ENCODE results near the gene FLYWCH1. TPM values are rescaled to one million over a fixed set of nuclear protein-coding genes. Genes with fewer than 3 reads are reported as not detected.
A peak's percentile ranks its signal among the peaks of the same experiment; 100 is the strongest.

Gene FLYWCH1
- total and polyA plus RNA-seq, 10 of the 15 experiments (the other 5 are each of a cell fraction or from before 2014, with no cell fraction given) = 0.47 to 33.8 (median 11.2) TPM

DNA sequence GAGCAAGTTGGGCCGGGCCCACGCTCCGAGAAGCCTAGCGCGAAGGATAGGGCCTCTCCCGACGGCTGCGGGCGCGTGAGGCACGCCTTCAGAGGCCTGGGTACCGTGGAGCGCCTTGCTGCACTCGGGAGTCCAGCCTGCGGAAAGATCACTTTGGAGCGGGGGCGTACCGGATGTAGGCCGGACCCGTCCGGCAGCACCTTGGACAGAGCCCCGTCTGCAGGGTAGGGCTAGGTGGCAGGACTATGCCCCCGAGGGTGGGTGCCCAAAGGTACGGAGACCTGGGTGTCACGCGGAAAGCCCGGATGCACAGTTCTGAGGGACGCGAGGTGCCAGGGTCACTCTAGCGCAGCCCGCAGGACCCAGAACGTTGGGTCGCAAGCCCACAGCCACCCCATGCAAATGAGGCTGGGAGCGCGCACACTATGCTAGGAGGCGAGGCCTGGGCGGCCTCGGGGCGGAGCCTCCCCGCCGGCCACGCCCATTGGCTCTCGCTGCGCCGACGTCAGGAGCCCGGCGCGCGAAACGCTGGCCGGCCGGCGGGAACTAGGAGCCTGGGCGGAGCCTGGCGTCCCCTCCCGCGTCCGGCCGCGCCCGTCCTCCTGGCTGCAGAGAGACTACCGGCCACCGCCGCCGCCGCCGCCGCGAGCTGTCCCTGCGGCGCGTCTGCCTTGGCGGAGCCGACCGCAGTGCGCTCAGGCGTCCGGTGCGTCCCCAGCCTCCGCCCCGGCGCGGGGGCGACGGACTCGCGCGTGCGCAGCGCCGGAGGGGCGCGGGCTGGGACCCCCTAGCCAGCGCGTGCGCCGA lies 57.2 kb downstream of the FLYWCH1 start, which contains the start of gene PAQR4 (continued):
- TF ChIP-seq, protein P1, sequence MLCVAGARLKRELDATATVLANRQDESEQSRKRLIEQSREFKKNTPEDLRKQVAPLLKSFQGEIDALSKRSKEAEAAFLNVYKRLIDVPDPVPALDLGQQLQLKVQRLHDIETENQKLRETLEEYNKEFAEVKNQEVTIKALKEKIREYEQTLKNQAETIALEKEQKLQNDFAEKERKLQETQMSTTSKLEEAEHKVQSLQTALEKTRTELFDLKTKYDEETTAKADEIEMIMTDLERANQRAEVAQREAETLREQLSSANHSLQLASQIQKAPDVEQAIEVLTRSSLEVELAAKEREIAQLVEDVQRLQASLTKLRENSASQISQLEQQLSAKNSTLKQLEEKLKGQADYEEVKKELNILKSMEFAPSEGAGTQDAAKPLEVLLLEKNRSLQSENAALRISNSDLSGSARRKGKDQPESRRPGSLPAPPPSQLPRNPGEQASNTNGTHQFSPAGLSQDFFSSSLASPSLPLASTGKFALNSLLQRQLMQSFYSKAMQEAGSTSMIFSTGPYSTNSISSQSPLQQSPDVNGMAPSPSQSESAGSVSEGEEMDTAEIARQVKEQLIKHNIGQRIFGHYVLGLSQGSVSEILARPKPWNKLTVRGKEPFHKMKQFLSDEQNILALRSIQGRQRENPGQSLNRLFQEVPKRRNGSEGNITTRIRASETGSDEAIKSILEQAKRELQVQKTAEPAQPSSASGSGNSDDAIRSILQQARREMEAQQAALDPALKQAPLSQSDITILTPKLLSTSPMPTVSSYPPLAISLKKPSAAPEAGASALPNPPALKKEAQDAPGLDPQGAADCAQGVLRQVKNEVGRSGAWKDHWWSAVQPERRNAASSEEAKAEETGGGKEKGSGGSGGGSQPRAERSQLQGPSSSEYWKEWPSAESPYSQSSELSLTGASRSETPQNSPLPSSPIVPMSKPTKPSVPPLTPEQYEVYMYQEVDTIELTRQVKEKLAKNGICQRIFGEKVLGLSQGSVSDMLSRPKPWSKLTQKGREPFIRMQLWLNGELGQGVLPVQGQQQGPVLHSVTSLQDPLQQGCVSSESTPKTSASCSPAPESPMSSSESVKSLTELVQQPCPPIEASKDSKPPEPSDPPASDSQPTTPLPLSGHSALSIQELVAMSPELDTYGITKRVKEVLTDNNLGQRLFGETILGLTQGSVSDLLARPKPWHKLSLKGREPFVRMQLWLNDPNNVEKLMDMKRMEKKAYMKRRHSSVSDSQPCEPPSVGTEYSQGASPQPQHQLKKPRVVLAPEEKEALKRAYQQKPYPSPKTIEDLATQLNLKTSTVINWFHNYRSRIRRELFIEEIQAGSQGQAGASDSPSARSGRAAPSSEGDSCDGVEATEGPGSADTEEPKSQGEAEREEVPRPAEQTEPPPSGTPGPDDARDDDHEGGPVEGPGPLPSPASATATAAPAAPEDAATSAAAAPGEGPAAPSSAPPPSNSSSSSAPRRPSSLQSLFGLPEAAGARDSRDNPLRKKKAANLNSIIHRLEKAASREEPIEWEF (IDR thresholded peaks at IDR 0.05; ENCODE audit: insufficient replicate concordance, low read depth, low read length) = no peak
- TF ChIP-seq, protein P2, sequence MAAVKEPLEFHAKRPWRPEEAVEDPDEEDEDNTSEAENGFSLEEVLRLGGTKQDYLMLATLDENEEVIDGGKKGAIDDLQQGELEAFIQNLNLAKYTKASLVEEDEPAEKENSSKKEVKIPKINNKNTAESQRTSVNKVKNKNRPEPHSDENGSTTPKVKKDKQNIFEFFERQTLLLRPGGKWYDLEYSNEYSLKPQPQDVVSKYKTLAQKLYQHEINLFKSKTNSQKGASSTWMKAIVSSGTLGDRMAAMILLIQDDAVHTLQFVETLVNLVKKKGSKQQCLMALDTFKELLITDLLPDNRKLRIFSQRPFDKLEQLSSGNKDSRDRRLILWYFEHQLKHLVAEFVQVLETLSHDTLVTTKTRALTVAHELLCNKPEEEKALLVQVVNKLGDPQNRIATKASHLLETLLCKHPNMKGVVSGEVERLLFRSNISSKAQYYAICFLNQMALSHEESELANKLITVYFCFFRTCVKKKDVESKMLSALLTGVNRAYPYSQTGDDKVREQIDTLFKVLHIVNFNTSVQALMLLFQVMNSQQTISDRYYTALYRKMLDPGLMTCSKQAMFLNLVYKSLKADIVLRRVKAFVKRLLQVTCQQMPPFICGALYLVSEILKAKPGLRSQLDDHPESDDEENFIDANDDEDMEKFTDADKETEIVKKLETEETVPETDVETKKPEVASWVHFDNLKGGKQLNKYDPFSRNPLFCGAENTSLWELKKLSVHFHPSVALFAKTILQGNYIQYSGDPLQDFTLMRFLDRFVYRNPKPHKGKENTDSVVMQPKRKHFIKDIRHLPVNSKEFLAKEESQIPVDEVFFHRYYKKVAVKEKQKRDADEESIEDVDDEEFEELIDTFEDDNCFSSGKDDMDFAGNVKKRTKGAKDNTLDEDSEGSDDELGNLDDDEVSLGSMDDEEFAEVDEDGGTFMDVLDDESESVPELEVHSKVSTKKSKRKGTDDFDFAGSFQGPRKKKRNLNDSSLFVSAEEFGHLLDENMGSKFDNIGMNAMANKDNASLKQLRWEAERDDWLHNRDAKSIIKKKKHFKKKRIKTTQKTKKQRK (IDR thresholded peaks at IDR 0.05; ENCODE audit: low read depth, low read length) = no peak
- TF ChIP-seq IRF4 (IDR thresholded peaks at IDR 0.05; ENCODE audit: low read depth, low read length) (no peak), EP300 (IDR thresholded peaks at IDR 0.05; ENCODE audit: borderline replicate concordance in 1 of 2, control insufficient read depth in 1 of 2, low read depth in 2 of 2, low read length in 2 of 2) (0 out of 4 replicates have a peak, but pooled peaks of 1 of the 2 experiments have one; percentile 7), NFYA (IDR thresholded peaks at IDR 0.05; ENCODE audit: borderline replicate concordance, low read depth, low read length) (no peak), HDAC6 (IDR thresholded peaks at IDR 0.05; ENCODE audit: unreplicated experiment) (no peak), SP1 (IDR thresholded peaks at IDR 0.05; ENCODE audit: low read depth, low read length) (peak; percentile 59), ZSCAN29 (IDR thresholded peaks at IDR 0.05) (no peak), ZBED1 (IDR thresholded peaks at IDR 0.05; ENCODE audit: borderline replicate concordance) (no peak), ZNF24 (IDR thresholded peaks at IDR 0.05) (no peak)
- TF ChIP-seq, protein P3, sequence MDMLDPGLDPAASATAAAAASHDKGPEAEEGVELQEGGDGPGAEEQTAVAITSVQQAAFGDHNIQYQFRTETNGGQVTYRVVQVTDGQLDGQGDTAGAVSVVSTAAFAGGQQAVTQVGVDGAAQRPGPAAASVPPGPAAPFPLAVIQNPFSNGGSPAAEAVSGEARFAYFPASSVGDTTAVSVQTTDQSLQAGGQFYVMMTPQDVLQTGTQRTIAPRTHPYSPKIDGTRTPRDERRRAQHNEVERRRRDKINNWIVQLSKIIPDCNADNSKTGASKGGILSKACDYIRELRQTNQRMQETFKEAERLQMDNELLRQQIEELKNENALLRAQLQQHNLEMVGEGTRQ (IDR thresholded peaks at IDR 0.05; ENCODE audit: borderline replicate concordance, low read depth, low read length) = no peak
- TF ChIP-seq, protein P4, sequence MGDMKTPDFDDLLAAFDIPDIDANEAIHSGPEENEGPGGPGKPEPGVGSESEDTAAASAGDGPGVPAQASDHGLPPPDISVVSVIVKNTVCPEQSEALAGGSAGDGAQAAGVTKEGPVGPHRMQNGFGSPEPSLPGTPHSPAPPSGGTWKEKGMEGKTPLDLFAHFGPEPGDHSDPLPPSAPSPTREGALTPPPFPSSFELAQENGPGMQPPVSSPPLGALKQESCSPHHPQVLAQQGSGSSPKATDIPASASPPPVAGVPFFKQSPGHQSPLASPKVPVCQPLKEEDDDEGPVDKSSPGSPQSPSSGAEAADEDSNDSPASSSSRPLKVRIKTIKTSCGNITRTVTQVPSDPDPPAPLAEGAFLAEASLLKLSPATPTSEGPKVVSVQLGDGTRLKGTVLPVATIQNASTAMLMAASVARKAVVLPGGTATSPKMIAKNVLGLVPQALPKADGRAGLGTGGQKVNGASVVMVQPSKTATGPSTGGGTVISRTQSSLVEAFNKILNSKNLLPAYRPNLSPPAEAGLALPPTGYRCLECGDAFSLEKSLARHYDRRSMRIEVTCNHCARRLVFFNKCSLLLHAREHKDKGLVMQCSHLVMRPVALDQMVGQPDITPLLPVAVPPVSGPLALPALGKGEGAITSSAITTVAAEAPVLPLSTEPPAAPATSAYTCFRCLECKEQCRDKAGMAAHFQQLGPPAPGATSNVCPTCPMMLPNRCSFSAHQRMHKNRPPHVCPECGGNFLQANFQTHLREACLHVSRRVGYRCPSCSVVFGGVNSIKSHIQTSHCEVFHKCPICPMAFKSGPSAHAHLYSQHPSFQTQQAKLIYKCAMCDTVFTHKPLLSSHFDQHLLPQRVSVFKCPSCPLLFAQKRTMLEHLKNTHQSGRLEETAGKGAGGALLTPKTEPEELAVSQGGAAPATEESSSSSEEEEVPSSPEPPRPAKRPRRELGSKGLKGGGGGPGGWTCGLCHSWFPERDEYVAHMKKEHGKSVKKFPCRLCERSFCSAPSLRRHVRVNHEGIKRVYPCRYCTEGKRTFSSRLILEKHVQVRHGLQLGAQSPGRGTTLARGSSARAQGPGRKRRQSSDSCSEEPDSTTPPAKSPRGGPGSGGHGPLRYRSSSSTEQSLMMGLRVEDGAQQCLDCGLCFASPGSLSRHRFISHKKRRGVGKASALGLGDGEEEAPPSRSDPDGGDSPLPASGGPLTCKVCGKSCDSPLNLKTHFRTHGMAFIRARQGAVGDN (IDR thresholded peaks at IDR 0.05) = no peak
- TF ChIP-seq, protein P5, sequence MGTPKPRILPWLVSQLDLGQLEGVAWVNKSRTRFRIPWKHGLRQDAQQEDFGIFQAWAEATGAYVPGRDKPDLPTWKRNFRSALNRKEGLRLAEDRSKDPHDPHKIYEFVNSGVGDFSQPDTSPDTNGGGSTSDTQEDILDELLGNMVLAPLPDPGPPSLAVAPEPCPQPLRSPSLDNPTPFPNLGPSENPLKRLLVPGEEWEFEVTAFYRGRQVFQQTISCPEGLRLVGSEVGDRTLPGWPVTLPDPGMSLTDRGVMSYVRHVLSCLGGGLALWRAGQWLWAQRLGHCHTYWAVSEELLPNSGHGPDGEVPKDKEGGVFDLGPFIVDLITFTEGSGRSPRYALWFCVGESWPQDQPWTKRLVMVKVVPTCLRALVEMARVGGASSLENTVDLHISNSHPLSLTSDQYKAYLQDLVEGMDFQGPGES (IDR thresholded peaks at IDR 0.05) = no peak; the same call in 1 of the 2 replicates
